GM18951 (cell line): ENCODE measurements around the gene GSAP.

Source experiments
- POLR2A ChIP-seq: IDR thresholded peaks from 4 replicates; pipeline ENCODE4 v1.6.1; 2011; ENCODE audit warnings: mild to moderate bottlenecking; ENCODE audit not compliant: insufficient read length, insufficient read depth; ENCODE audit errors: extremely low read depth
- in situ Hi-C: fragments of 300-500 bp; cut with MboI; formaldehyde crosslinking; loops from one replicate; pipeline ENCODE4 v1.12.0; 2022; ENCODE audit warnings: low sequenced_read_pairs, mixed read lengths, inconsistent platforms; ENCODE audit not compliant: unreplicated experiment

GSAP gene

GRCh38 chr7:77413128-77413527 lies 3.0 kb downstream of the GSAP start:
- in situ Hi-C loops, result no loop called here
- TF ChIP-seq POLR2A, result no peak

GRCh38 chr7:77409739-77410547 lies 6.2 kb downstream of the GSAP start:
- in situ Hi-C loops, result no loop called here
- TF ChIP-seq POLR2A, result no peak

- in situ Hi-C loops, result no loop called here
- no peak for TF ChIP-seq POLR2A
Measured at GRCh38 chr7:77409005-77409738, 7.0 kb downstream of the GSAP start.

GRCh38 chr7:77407906-77408305 lies 8.2 kb downstream of the GSAP start:
- no peak for TF ChIP-seq POLR2A

GRCh38 chr7:77406421-77406820 lies 9.7 kb downstream of the GSAP start:
- in situ Hi-C loops, result no loop called here
- no peak for TF ChIP-seq POLR2A

More at GRCh38 chr7:77407906-77408305, 8.2 kb downstream of the GSAP start:
- in situ Hi-C loops, result no loop called here

GRCh38 chr7:77404641-77405040 lies 11.5 kb downstream of the GSAP start:
- in situ Hi-C loops, result no loop called here
- no peak for TF ChIP-seq POLR2A

GRCh38 chr7:77403957-77404356 lies 12.2 kb downstream of the GSAP start:
- in situ Hi-C loops, result no loop called here
- no peak for TF ChIP-seq POLR2A

GRCh38 chr7:77402818-77403217 lies 13.3 kb downstream of the GSAP start:
- in situ Hi-C loops, result no loop called here
- no peak for TF ChIP-seq POLR2A

GRCh38 chr7:77401002-77401401 lies 15.1 kb downstream of the GSAP start:
- TF ChIP-seq POLR2A, result no peak
- in situ Hi-C loops, result no loop called here

GRCh38 chr7:77399816-77400215 lies 16.3 kb downstream of the GSAP start:
- no peak for TF ChIP-seq POLR2A
- in situ Hi-C loops, result no loop called here

GRCh38 chr7:77396894-77397547 lies 19.1 kb downstream of the GSAP start:
- TF ChIP-seq POLR2A, result no peak
- in situ Hi-C loops, result no loop called here

GRCh38 chr7:77395626-77396025 lies 20.5 kb downstream of the GSAP start:
- in situ Hi-C loops, result no loop called here
- no peak for TF ChIP-seq POLR2A

GRCh38 chr7:77393954-77394353 lies 22.2 kb downstream of the GSAP start:
- in situ Hi-C loops, result no loop called here
- TF ChIP-seq POLR2A, result no peak
